Measurements from ENCODE around the gene BNIP3.
"Not testable (repeated sequence)": the region's sequence is repeated elsewhere in the genome, so short reads cannot be mapped to it uniquely, and the experiment has no call there.

BNIP3 gene

GRCh38 chr10:131977323-131978096 is 4.2 kb downstream of the BNIP3 start:
- DNase-seq (ENCODE audit: low read depth), result no peak

GRCh38 chr10:131975796-131976195 is 5.9 kb downstream of the BNIP3 start:
- DNase-seq (ENCODE audit: low read depth), result no peak

DNA sequence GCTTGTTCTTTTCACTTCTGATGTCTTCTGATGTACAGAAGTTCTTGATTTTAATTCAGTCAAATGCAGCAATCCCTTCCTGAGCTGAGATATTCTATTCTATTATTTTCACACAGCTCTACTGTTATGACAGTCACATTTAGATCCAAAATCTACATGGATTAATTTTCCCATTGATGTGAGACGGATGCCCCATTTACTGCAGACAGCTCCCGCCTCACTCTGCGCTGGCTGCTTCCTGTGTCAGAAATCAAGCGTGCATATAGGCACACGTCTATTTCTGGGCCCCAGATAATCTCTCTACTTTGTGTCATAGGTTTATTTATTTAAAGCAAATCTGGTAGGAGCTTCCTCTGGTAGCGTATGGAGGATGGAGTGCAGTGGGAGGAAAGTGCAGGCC is 6.7 kb downstream of the BNIP3 start:
- DNase-seq (ENCODE audit: low read depth), result no peak

- DNase-seq (ENCODE audit: low read depth), result no peak
Observed at GRCh38 chr10:131974034-131974817, 7.5 kb downstream of the BNIP3 start.

DNA sequence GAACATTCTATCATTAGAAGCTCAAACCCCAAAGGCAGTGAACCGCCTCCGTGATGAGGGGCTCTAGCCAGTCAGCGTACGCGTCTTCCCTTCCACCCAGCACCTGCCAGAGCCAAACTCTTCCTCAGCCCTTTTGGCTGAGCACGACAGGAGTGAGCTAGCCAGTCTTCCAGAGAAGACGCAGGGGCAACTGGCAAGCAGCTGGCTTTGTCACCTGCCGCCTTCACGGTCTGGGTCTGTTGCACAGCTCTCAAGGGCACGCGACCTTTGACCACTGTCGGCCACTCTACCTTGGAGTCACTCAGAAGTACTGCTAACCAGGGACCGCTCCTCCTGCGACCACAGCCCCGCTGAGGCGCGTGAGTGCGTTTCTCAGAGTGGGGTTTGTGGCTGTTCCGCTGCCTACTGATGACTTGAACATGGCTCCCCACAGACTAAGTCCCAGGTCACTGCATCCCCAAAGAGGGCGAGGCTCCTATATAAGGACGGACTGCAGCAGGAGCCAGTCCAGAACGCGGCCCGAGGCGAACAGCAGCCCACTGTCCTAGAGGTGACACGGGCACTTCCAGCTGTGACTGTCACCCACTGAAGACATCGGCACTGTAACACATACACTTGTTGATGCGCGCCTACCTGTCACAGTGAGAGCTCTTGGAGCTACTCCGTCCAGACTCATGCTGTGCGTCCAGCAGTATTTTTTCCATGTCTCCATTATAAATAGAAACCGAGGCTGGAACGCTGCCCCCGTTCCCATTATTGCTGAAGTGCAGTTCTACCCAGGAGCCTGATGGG is 8.4 kb downstream of the BNIP3 start:
- DNase-seq (ENCODE audit: low read depth), result no peak

GRCh38 chr10:131972474-131973071 is 9.2 kb downstream of the BNIP3 start:
- no peak for DNase-seq (ENCODE audit: low read depth)

- no peak for DNase-seq (ENCODE audit: low read depth)
Observed at GRCh38 chr10:131971591-131971990, 10.1 kb downstream of the BNIP3 start.

DNA sequence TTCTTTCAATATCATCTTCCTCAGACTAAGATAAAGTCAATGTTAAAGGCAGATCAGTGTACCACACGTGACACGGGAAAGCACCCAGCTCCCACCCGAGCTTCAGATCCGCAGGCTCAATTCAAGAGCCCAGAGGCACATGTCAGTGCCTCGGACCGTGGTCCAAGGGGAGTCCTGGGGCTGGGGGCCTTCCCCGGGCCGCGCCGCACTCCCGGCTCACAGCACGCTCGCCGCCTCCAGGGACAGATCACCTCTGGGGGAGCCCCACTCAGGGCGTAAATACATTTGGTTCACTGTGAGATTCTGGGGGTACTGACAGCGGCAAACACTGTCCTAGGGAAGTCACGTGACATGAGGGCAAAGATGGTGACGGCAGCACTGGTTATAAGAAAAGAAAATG is 10.8 kb downstream of the BNIP3 start:
- no peak for DNase-seq (ENCODE audit: low read depth)

DNA sequence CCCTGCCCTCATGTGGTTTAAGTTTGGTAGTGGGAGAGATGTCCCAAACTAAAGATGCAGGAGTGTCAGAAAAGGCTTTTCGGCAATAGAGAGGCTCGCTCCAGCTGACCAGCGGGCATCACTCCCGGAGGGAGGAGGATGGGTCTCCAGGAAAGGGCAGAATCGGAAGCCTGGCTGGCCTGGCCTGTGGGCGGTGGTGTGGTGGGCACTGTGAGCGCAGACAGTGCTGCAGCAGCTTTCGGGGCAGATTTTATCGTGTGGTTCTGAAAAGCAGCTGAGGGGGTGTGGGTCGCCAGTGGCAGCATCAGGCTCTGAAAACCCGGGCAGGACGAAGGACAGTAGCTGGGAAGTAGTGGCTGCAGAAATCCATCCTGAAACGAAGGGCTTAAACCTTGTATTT is 12.8 kb downstream of the BNIP3 start:
- DNase-seq (ENCODE audit: low read depth), result no peak

GRCh38 chr10:131964298-131964697 is 17.4 kb downstream of the BNIP3 start:
- no peak for DNase-seq (ENCODE audit: low read depth)

DNA sequence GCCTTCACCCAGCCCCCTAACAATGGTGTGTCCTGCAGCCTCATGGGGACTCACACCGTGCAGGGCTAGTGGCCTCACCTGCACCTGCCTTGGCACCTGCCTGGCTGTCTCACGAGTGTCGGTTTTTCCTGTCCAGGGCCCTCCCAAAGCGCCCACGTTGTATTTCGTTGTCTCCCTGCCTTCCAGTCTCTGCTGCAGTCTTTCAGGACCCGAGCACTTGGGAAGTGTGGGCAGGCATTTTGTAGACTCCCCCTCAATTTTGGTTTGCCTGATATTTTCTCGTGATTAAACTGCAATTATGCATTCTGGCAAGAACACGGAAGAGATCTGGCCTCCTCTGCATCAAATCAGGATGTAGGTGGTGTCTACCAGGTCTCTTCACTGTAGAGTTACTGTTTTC is 17.9 kb downstream of the BNIP3 start:
- DNase-seq (ENCODE audit: low read depth), result no peak

DNA sequence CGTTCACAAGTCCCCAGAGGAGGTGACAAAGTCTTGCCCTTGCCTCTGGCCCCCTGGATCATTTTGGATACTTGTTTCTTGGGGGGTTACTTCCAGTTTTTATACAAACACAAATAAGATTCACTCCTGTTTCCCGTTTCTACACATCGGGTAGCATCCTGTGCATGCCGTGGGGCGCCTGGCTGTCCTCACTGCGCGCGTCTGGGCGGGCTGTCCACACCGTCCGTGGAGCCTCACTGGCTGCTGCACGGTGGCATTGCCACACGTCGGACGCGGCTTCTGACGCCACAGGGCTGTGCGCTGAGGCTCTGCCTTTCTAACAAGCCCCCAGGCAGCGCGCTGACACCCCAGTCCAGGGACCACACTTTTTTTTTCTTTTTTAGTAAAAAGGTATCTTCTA is 18.4 kb downstream of the BNIP3 start:
- no peak for DNase-seq (ENCODE audit: low read depth)

DNA sequence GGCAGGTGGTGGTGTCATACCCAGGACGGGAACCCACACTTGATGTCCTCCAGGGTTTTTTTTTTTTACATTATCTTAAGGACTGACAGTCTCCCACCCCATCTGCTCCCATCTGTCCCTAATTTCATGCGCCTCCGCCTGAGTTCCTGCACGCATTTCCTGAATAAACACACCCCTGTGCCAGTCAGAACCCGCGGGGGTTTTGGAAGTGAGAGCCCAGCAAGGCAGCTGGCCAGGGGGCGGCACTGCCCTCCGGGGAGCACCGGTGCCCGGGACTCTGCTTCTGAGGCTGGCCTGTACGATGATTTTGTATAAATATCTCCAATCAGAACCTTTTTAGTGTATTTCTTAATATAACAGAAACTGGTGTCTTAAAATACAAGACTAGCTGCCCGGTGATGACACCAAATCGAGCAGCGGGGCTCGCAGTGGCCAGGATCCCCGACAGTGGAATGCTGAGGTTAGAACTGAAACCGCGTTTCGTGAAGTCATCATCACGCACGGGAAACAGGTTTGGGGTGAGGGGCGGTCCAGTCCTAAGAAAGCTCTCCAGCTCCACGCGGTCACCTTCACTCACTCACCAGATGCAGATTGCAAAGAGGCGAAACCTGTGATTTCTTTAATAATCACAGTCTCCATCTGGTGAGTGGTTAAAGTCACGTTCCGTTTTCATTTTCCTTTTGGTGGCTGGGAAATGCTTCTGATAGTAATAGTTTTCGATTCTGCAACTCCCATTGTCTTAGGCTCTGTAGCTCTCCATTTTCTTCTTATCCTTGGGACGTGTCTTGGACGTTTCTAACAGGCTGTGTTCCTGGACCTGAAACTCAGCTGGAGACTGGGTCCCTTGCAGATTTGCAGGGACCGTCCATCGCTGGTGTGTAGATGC is 19.7 kb downstream of the BNIP3 start:
- DNase-seq (ENCODE audit: low read depth), result no peak

GRCh38 chr10:131961047-131961776 is 20.5 kb downstream of the BNIP3 start:
- no peak for DNase-seq (ENCODE audit: low read depth)

- no peak for DNase-seq (ENCODE audit: low read depth)
Observed at GRCh38 chr10:131960631-131961046, 21.1 kb downstream of the BNIP3 start.

DNA sequence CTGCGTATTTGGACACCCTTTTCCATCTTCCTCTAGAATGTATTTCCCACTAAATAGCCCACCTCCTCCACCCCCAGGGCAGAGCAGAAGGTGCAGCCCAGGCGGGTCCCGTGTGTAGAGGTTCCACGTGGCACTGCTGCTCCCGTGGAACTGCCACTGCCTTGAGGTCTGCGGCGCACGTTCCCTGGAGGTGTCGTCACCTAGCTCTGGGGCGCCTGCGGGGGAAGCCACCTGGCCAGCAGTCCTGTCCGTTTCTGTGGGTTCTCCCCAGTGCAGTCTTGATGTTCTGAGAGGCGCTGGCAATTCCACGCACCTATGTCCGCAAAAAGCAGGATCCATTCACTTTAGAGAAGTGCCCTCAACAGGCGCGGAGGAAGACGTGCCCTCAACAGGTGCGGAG is 21.9 kb downstream of the BNIP3 start:
- no peak for DNase-seq (ENCODE audit: low read depth)

DNA sequence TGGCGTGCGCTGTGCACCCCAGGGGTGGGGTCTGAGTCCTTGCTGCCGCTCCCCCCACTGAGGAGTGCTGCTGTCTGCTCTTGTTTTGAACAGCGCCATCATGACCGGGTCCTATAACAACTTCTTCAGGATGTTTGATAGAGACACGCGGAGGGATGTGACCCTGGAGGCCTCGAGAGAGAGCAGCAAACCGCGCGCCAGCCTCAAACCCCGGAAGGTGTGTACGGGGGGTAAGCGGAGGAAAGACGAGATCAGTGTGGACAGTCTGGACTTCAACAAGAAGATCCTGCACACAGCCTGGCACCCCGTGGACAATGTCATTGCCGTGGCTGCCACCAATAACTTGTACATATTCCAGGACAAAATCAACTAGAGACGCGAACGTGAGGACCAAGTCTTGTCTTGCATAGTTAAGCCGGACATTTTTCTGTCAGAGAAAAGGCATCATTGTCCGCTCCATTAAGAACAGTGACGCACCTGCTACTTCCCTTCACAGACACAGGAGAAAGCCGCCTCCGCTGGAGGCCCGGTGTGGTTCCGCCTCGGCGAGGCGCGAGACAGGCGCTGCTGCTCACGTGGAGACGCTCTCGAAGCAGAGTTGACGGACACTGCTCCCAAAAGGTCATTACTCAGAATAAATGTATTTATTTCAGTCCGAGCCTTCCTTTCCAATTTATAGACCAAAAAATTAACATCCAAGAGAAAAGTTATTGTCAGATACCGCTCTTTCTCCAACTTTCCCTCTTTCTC is 26.0 kb downstream of the BNIP3 start:
- no peak for DNase-seq (ENCODE audit: low read depth)

DNA sequence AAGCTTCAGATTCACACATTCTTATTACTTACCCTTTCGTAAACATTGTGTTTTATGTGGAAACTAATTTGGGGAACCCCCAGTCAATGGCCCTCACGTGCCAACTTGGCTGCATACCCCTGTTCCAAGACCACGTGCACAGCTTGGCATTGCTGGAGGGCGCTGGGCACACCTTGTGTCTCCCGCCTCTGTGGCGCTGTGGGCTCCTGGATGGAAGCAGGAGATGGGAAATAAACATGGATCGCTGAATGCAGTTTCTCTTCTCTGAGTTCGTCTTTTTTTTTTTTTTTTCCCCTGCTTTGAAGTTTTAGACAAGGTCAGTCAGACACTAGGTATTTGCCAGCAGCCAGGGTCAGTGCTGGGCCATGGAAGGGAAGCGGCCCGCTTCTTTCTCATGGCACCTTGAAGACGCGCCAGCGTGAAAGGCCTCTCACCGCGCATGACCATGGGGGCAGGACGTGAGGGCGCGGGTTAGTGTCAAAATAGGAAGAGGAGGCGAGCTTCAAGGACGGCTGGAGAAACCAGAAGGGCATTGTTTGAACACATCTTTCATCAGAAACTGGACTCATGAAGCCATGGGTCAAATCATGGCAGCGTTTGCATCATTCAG is 27.3 kb downstream of the BNIP3 start:
- DNase-seq (ENCODE audit: low read depth), result no peak

DNA sequence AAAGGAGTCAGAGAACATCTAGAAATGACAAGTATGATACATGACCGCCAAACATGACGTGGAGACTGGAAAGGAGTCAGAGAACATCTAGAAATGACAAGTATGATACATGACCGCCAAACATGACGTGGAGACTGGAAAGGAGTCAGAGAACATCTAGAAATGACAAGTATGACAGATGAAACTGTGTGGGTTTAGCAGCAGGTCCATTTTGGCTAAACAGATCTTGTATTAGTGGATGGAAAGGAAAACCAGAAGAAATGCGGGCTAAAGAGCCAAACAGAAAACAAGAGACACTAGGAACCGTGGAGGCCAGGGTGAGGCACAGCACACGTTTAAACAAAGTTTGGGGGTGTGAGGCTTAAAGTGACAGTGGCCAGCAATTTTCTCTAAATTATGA is 31.8 kb downstream of the BNIP3 start:
- DNase-seq (ENCODE audit: low read depth), result not testable (repeated sequence)
